ENCODE data around the gene C4orf51. TPM values are rescaled to one million over a fixed set of nuclear protein-coding genes. Genes with fewer than 3 reads are reported as not detected.
A peak's percentile ranks its signal among the peaks of the same experiment; 100 is the strongest.
"Not testable (repeated sequence)": the region's sequence is repeated elsewhere in the genome, so short reads cannot be mapped to it uniquely, and the experiment has no call there.

C4orf51 gene
- total RNA-seq (2014; rRNA removed; shearing (Covaris generic); ENCODE audit: low replicate concordance), result not detected in 2 replicates

DNA sequence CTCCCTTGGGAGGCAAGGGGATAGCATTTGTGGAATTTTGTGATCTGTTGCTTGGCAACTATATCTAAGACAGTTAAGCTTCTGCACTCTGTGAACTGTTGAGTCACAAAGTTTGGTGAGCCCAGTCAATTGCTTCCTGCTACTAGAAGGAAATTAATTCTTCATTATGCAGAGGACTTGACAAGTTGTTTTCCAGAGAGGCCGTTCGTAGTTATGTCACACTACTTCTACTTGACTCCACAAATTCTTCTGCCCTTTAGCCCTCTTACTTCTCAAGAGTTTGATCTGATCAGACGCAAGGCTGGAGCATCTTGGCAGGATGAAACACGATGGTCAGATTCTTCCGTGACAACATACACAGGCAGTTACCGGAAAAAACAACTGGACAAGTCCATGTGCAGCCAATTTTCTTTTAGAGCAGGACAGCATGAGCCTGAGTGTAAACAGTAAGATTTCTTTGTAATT, at the start of gene C4orf51:
C4orf51 (plus strand) TSS at position 156 of the 465 bp plus-strand sequence; CDS start at position 214, 58 bp downstream.
- H3K36me3 ChIP-seq, result no peaks in the 10 kb centered on the region
- H3K9me3 ChIP-seq, result no peaks in the 10 kb centered on the region
- DNase-seq, result peak; percentile 5
- H3K4me3 ChIP-seq, result no peak within 1 kb of the TSS
- H3K27me3 ChIP-seq, result no peaks in the 10 kb centered on the region

DNA sequence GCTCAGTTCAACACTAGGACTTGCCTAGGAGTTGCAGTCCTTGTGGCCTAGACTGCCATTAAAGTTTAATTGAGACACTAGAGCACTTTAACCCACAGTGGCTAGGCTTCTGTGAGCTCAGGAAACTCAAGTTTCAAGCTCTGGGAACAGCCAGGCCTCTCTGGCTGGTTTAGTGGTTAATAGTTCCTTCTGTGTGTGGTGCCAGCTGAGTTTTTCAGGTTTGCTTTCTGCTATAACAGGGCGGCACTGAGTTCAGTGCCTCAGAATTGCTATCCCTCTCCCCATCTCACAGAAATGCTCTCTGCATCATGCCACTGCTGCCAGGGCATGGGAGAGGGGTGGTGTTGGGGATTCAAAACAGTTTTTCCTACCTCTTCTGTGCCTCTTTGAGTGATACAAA, 44.8 kb upstream of the C4orf51 start:
- Histone ChIP-seq H3K36me3 (no peaks in the 10 kb centered on the region), H3K4me3 (no peak overlapping the region), H3K27me3 (no peaks in the 10 kb centered on the region), H3K9me3 (no peaks in the 10 kb centered on the region)
- no peak for DNase-seq

DNA sequence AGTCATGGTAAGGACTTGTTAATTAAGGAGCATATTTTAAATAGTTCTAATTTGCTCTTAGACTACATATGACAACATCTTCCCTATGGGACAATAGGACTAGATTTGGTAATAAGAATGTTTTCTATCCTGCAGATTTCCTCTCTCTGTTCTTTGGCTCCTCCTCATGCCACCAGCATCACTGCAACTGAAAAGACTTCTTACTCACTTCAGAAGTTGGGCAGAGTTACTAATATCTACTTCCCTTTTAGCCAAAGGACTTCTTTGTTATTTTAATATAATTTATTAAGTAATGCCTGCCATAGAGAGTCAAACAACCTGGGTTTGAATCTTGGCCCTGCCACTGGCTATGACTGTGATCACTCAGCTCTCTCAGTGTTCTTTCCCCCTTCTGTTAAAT, 44.3 kb upstream of the C4orf51 start:
- Histone ChIP-seq H3K4me3 (no peak overlapping the region), H3K9me3 (no peaks in the 10 kb centered on the region), H3K36me3 (no peaks in the 10 kb centered on the region), H3K27me3 (no peaks in the 10 kb centered on the region)
- no peak for DNase-seq

DNA sequence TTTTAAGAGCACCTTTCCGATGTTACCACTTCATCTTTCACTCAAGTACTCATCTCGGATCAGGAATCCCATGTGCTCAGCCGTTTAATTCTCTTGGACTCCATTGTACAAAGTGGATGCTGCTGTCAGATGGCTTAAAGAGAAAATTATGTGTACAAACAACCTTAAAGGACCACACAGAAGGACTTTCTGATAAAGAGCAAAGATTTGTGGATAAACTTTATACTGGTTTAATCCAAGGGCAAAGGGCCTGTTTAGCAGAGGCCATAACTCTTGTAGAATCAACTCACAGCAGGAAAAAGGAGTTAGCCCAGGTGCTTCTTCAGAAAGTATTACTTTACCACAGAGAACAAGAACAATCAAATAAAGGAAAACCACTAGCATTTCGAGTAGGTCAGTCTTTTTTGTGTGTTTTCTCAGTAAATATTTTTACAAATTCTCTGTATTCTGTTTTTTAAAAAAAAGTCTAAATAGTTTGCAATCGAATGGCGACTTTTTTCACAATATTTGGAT, 40.7 kb upstream of the C4orf51 start:
- no peak overlapping the region for H3K4me3 ChIP-seq
- H3K27me3 ChIP-seq, result no peaks in the 10 kb centered on the region
- H3K36me3 ChIP-seq, result no peaks in the 10 kb centered on the region
- no peak for DNase-seq
- no peaks in the 10 kb centered on the region for H3K9me3 ChIP-seq

DNA sequence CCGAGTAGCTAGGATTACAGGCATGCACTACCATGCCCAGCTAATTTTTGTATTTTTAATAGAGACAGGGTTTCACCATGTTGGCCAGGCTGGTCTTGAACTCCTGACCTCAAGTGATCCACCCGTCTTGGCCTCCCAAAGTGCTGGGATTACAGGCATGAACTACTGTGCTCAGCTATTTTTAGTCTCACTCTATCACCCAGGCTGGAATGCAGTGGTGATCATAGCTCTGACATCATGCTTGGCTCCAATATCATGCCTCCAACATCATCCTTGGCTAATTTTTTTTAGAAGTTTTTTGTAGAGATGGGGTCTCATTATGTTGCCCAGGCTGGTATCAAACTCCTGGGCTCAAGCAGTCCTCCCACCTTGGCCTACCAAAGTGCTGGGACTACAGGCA, 39.7 kb upstream of the C4orf51 start:
- not testable (repeated sequence) for H3K27me3 ChIP-seq
- DNase-seq, result peak; percentile 36

DNA sequence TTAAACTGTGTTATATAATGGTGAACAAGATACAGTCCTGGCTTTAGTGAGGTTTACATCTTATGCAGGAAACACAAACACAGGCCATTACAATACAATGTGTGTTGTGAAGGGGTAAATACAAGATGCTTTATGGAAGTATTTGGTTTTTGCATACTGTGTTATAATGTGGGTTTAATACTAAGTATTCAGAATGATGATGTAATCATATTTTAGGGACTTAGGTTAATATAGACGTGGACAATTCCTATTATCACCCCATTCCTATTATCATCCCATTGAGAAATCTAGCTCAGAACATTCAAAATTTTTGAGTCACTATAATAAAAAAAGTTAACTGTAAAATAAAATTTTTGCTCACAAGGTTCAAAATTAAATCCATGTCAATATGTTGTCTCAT, 36.7 kb upstream of the C4orf51 start:
- no peaks in the 10 kb centered on the region for H3K36me3 ChIP-seq
- no peak overlapping the region for H3K4me3 ChIP-seq
- H3K9me3 ChIP-seq, result no peaks in the 10 kb centered on the region
- no peaks in the 10 kb centered on the region for H3K27me3 ChIP-seq
- no peak for DNase-seq

More for the DNA sequence above, 39.7 kb upstream of the C4orf51 start:
- not testable (repeated sequence) for H3K4me3 ChIP-seq, H3K36me3 ChIP-seq, H3K9me3 ChIP-seq

DNA sequence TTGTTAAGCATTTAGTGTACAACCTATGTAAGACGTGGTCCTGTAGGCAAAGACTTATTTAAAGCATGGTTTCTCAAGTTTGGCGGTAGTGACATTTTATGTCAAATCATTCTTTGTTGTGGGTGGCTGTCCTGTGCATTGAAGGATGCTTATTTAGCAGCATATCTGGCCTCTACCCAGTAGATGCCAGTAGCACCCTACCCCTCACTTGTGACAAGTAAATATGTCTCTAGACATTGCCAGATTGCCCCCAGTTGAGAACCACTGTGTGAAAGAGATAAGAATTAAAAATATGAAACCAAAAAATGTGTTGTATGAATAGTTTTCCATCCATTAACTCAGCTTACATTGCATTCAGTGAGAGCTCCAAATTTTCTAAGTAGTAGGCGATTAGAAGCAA, 35.2 kb upstream of the C4orf51 start:
- Histone ChIP-seq H3K27me3 (no peaks in the 10 kb centered on the region), H3K36me3 (no peaks in the 10 kb centered on the region), H3K4me3 (no peak overlapping the region), H3K9me3 (no peaks in the 10 kb centered on the region)
- DNase-seq, result no peak

DNA sequence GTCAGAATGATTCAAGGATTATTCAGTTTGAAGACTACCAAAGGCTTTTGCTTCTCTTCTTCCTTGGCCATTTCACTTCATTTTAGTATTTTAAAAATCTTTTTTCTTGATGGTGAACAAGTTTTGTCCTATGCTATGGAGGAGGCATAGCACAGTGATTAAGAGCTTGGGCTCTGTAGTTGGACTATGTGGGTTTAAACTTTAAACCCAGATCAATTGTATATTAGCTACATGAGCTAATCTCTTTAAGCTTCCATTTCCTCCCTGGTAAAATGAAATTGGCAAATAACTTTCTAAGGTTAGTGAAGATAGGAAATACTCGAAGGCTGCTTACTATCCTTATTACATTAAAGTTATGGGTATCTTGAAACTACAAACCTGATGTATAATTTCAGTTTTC, 23.8 kb upstream of the C4orf51 start:
- Histone ChIP-seq H3K4me3 (no peak overlapping the region), H3K27me3 (no peaks in the 10 kb centered on the region), H3K36me3 (no peaks in the 10 kb centered on the region), H3K9me3 (no peaks in the 10 kb centered on the region)
- no peak for DNase-seq

DNA sequence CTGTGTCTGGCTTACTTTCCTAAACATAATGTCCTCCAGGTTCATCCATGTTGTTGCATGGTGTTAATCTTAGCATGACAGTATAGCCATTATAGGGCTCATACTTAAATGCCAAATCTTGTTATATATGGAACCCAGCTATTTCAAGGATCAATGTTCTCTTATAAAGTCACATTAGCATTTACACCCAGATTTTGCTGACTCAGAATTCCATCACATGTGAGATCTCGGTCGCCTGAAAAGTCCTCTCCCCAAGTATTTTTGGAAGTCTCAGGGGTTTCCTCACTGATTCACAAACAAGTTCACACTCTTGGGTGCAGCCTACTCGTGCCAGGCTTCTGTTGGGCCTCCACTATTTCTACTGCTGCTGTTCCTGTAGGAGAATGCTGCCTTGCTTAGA, 19.9 kb upstream of the C4orf51 start:
- Histone ChIP-seq H3K9me3 (no peaks in the 10 kb centered on the region), H3K36me3 (no peaks in the 10 kb centered on the region), H3K27me3 (no peaks in the 10 kb centered on the region), H3K4me3 (no peak overlapping the region)
- DNase-seq, result no peak

DNA sequence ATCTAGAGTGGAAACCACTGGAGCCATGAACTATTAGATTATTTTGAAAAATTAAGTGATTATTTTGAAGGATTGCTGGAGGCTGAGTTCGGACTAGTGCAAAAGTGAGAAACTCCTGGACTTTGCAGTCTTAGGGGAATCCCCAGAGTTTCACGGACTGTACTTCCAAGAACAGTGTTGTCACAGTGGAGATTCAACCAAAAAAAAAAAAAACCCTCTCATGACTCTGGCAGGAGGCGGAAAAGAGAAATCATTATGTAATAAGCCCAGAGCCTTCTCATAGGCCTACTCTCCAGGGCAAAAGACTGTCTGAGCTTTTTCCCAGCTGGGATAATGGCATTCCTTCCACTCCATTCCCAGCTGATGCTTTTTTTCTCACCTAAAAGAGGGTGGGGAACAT, 16.8 kb upstream of the C4orf51 start:
- Histone ChIP-seq H3K27me3 (no peaks in the 10 kb centered on the region), H3K36me3 (no peaks in the 10 kb centered on the region), H3K9me3 (no peaks in the 10 kb centered on the region), H3K4me3 (no peak overlapping the region)
- no peak for DNase-seq

DNA sequence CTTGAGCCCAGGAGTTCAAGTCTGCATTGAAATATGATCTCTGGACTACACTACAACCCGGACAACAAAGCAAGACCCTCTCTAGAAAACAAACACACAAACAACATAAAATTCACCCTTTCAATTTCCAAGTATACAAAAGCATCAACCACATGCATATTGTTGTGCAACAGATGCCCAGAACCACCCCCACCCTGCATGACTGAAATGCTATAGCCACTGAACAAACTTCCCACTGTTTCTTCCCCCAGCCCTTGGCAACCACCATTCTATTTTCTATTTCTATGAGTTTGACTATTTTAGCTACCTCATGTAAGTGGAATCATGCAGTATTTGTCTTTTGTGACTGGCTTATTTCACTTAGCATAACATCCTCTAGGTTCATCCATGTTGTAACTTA, 14.2 kb upstream of the C4orf51 start:
- no peak for DNase-seq
- no peak overlapping the region for H3K4me3 ChIP-seq
- no peaks in the 10 kb centered on the region for H3K36me3 ChIP-seq
- no peaks in the 10 kb centered on the region for H3K9me3 ChIP-seq
- H3K27me3 ChIP-seq, result no peaks in the 10 kb centered on the region

DNA sequence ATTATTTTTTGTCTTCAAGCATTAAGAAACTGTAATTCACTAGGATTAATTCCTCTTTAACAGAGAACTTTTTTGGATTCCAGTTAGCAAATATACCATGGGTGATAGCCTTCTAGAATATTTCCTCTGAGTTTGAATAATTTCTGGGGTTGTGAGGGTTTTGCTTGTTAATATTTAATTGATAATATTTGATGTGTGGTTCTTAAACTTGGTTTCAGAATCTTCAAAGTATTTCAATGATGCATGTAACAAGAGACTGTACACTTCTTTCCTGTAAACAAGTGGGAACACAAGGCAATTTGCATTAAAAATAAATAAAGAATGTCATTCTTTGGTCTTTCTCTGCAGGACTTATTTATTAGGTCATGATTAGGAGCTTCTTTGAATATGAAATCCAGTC, 9.5 kb upstream of the C4orf51 start:
- no peak overlapping the region for H3K4me3 ChIP-seq
- DNase-seq, result no peak
- no peaks in the 10 kb centered on the region for H3K27me3 ChIP-seq
- no peaks in the 10 kb centered on the region for H3K36me3 ChIP-seq
- no peaks in the 10 kb centered on the region for H3K9me3 ChIP-seq

DNA sequence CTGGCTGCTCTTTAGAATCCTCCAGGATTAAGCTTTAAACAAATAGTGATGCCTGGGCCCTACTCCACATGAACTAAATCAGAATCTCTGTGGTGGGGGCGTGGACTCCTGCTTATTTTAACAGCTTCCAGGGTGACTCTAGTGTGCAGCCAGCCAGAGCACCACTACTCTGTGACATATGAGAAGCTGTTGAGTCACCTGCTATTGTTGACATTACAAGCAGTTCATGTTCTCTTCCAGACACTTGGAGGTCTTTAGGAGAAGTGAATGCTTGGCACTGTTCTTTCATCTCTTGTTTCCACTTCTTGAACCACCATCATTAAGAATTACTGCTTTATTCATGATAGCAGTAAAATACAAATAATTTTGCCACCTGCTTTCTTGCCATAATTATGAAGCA, 426 bp upstream of the C4orf51 start:
- Histone ChIP-seq H3K9me3 (no peaks in the 10 kb centered on the region), H3K27me3 (no peaks in the 10 kb centered on the region), H3K4me3 (no peak overlapping the region), H3K36me3 (no peaks in the 10 kb centered on the region)
- peak; percentile 79 for DNase-seq

DNA sequence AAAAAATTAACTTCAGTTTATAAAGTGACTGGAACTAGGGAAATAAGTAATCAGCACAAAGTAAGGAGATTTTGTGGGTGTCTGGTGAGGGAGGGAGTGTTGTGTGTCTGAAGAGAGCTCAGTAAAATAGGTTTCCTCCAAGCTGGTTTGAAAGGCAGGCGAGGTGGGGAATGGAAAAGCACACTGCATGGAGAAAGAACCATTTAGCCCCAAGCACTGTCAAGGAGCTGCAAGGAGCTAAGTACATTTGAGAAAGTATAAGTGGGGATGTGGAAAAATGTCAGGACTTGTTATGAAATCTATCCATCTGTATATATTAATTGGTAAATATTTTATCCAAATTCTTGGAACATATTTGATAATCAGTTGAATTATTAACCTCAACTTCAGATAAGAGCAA, 956 bp downstream of the C4orf51 start:
- Histone ChIP-seq H3K36me3 (no peaks in the 10 kb centered on the region), H3K9me3 (no peaks in the 10 kb centered on the region), H3K27me3 (no peaks in the 10 kb centered on the region), H3K4me3 (no peak overlapping the region)
- DNase-seq, result no peak

DNA sequence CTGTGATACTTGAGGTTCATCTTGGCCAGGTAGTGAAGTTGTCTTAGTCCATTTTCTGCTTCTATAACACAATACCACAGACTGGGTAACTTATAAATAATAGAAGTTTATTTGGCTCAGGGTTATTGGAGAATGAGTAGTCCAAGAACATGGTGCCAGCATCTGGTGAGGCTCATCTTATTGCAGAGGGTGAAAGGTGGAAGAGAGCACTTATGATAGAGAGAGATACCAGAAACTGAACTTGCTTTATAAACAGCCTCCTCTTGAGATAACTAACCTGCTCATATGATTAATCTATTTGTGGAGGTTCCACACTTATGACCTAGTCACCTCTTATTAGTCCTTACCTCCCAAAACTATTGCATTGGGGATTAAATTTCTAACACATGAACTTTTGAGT, 1.6 kb downstream of the C4orf51 start:
- Histone ChIP-seq H3K9me3 (no peaks in the 10 kb centered on the region), H3K27me3 (no peaks in the 10 kb centered on the region), H3K36me3 (no peaks in the 10 kb centered on the region), H3K4me3 (no peak overlapping the region)
- no peak for DNase-seq

DNA sequence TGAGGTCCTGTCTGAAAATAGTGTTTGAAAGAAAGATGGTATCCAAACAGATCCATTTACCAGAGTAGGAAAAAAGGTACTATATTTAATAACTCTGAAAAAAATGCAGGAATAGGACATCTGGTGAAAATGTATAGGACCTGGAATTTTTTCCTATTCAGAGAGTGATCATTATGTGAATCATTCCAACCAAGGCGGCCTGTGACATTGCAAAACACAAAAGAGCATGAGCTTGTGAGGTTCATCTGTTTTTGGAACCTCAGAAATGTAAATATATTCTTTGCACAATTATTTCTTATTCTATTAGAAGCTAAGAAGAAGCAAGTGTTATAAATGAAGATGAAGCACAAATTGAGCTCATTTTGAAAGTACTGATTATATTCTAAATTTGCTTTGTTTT, 2.0 kb downstream of the C4orf51 start:
- H3K4me3 ChIP-seq, result no peak overlapping the region
- no peaks in the 10 kb centered on the region for H3K27me3 ChIP-seq
- no peak for DNase-seq
- H3K36me3 ChIP-seq, result no peaks in the 10 kb centered on the region
- H3K9me3 ChIP-seq, result no peaks in the 10 kb centered on the region

DNA sequence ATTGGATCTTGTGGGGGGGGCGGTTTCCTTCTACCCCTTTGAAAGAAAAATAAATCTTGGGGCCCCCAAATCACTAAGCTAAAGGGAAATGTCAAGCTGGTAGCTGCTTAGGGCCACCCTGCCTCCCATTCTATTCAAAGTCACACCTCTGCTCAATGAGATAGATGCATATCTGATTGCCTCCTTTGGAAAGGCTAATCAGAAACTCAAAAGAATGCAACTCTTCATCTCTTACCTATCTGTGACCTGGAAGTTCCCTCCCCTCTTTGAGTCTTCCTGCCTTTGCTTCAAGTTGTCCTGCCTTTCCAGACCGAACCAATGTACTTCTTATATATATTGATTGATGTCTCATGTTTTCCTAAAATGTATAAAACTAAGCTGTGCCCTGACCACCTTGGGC, 7.0 kb downstream of the C4orf51 start:
- Histone ChIP-seq H3K9me3 (no peaks in the 10 kb centered on the region), H3K4me3 (no peak overlapping the region), H3K27me3 (no peaks in the 10 kb centered on the region), H3K36me3 (no peaks in the 10 kb centered on the region)
- no peak for DNase-seq

DNA sequence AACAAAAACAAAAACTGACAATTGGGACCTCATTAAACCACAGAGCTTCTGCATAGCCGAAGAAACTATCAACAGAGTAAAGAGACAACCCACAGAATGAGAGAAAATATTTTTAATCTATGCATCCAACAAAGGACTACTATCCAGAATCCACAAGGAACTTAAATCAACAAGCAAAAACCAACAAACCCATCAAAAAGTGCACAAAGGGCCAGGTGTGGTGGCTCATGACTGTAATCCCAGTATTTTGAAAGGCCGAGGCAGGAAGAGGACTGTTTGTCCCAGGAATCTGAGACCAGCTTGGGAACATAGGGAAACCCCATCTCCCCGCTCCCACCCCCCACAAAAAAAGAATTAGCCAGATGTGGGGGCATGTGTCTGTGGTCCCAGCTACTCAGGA, 10.7 kb downstream of the C4orf51 start:
- Histone ChIP-seq H3K27me3 (no peaks in the 10 kb centered on the region), H3K4me3 (no peak overlapping the region), H3K36me3 (no peaks in the 10 kb centered on the region), H3K9me3 (no peaks in the 10 kb centered on the region)
- DNase-seq, result no peak

DNA sequence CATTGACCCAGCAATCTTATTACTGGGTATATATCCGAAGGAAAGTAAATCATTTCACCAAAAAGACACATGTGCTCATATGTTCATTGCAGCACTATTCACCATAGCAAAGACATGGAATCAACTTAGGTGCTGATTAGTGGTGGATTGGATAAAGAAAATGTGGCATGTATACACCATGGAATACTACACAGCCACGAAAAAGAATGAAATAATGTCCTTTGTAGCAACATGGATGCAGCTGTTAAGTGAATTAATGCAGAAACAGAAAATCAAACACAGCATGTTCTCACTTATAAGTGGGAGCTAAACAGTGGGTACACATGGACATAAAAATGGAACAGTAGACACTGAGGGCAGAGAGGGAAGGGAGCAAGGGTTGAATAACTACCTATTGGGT, 11.5 kb downstream of the C4orf51 start:
- H3K36me3 ChIP-seq, DNase-seq, H3K9me3 ChIP-seq, H3K27me3 ChIP-seq, H3K4me3 ChIP-seq: not testable (repeated sequence)

Data from MG63 (cell line).